GM12878 (cell line): Measurements from ENCODE around the gene INTS6.

Source experiments
- ATF2 ChIP-seq: IDR thresholded peaks from 2 replicates; pipeline ENCODE4 v1.6.1; 2012; ENCODE audit warnings: low read length, inconsistent platforms
- JUND ChIP-seq: IDR thresholded peaks from 2 replicates; pipeline ENCODE4 v1.6.1; 2012; ENCODE audit warnings: low read depth, mild to moderate bottlenecking, low read length, improper control_type of control experiment, moderate library complexity
- PBX3 ChIP-seq: IDR thresholded peaks from 2 replicates; pipeline ENCODE4 v1.6.1; 2011; ENCODE audit warnings: mild to moderate bottlenecking, low read depth, low read length, moderate library complexity; ENCODE audit not compliant: insufficient replicate concordance
- RAD51 ChIP-seq: fragments of 450-650 bp; IDR thresholded peaks from 2 replicates; pipeline ENCODE4 v1.6.1; 2016; ENCODE audit warnings: moderate library complexity, mild to moderate bottlenecking, inconsistent platforms
- SUPT20H ChIP-seq: IDR thresholded peaks from 2 replicates; pipeline ENCODE4 v1.6.1; 2011; ENCODE audit warnings: low read depth, mild to moderate bottlenecking, low read length, moderate library complexity, borderline replicate concordance; ENCODE audit not compliant: control insufficient read depth

GRCh38 chr13:51440381-51440780 is 12.5 kb downstream of the INTS6 start:
- TF ChIP-seq JUND (no peak), SUPT20H (no peak), ATF2 (no peak), RAD51 (no peak), PBX3 (no peak)
